ENCODE measurements around the gene REN.

DNA sequence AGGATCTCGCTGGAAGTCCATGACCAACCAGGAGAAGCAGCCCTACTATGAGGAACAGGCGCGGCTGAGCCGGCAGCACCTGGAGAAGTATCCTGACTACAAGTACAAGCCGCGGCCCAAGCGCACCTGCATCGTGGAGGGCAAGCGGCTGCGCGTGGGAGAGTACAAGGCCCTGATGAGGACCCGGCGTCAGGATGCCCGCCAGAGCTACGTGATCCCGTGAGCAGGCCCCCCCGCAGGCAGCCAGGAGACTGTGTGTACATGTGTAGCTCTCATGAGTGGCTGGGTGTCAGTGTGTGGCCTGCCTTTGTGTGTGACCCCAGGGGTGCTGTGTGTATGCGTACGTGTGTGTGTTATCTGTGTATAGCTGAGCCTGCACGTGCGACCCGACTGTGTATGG is 41.5 kb downstream of the REN start:
- TF ChIP-seq, protein P1, sequence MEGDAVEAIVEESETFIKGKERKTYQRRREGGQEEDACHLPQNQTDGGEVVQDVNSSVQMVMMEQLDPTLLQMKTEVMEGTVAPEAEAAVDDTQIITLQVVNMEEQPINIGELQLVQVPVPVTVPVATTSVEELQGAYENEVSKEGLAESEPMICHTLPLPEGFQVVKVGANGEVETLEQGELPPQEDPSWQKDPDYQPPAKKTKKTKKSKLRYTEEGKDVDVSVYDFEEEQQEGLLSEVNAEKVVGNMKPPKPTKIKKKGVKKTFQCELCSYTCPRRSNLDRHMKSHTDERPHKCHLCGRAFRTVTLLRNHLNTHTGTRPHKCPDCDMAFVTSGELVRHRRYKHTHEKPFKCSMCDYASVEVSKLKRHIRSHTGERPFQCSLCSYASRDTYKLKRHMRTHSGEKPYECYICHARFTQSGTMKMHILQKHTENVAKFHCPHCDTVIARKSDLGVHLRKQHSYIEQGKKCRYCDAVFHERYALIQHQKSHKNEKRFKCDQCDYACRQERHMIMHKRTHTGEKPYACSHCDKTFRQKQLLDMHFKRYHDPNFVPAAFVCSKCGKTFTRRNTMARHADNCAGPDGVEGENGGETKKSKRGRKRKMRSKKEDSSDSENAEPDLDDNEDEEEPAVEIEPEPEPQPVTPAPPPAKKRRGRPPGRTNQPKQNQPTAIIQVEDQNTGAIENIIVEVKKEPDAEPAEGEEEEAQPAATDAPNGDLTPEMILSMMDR (IDR thresholded peaks at IDR 0.05; ENCODE audit: insufficient read depth, low read length), result no peak
- TF ChIP-seq, protein P2, sequence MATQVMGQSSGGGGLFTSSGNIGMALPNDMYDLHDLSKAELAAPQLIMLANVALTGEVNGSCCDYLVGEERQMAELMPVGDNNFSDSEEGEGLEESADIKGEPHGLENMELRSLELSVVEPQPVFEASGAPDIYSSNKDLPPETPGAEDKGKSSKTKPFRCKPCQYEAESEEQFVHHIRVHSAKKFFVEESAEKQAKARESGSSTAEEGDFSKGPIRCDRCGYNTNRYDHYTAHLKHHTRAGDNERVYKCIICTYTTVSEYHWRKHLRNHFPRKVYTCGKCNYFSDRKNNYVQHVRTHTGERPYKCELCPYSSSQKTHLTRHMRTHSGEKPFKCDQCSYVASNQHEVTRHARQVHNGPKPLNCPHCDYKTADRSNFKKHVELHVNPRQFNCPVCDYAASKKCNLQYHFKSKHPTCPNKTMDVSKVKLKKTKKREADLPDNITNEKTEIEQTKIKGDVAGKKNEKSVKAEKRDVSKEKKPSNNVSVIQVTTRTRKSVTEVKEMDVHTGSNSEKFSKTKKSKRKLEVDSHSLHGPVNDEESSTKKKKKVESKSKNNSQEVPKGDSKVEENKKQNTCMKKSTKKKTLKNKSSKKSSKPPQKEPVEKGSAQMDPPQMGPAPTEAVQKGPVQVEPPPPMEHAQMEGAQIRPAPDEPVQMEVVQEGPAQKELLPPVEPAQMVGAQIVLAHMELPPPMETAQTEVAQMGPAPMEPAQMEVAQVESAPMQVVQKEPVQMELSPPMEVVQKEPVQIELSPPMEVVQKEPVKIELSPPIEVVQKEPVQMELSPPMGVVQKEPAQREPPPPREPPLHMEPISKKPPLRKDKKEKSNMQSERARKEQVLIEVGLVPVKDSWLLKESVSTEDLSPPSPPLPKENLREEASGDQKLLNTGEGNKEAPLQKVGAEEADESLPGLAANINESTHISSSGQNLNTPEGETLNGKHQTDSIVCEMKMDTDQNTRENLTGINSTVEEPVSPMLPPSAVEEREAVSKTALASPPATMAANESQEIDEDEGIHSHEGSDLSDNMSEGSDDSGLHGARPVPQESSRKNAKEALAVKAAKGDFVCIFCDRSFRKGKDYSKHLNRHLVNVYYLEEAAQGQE (IDR thresholded peaks at IDR 0.05; ENCODE audit: insufficient replicate concordance, low read depth), result no peak
- TF ChIP-seq POLR2AphosphoS5 (IDR thresholded peaks at IDR 0.05; ENCODE audit: low read depth) (no peak), GABPA (IDR thresholded peaks at IDR 0.05; ENCODE audit: low read depth) (no peak)

Data from HL-60 (cell line).